Liver (tissue), 9 donors: ENCODE results near the gene REXO5. TPM values are rescaled to one million over a fixed set of nuclear protein-coding genes. Genes with fewer than 3 reads are reported as not detected.

Experiments used
- DNase-seq: peaks from one replicate; pipeline ENCODE4 v3.0.0-alpha.2; 2017; ENCODE audit warnings: low spot score
- H3K27ac ChIP-seq, 2 donors: one replicate each; pipeline ENCODE4 v1.7.0; 2013; ENCODE audit warnings: inconsistent platforms in 2 of 2, low read length in 2 of 2, control low read depth in 1 of 2, low read depth in 1 of 2, mild to moderate bottlenecking in 1 of 2
- H3K27me3 ChIP-seq, 4 donors: one replicate each; pipeline versions ENCODE4 v1.6.1 to v1.7.0; 2013; ENCODE audit warnings: low read length in 3 of 4, inconsistent platforms in 1 of 4, mild to moderate bottlenecking in 1 of 4, moderate library complexity in 1 of 4; ENCODE audit not compliant: control insufficient read depth in 4 of 4, insufficient read depth in 4 of 4
- H3K36me3 ChIP-seq, 4 donors: one replicate each; pipeline versions ENCODE4 v1.6.1 to v1.7.0; 2013; ENCODE audit warnings: low read length in 3 of 4, mild to moderate bottlenecking in 3 of 4, low read depth in 1 of 4, moderate library complexity in 1 of 4; ENCODE audit not compliant: control insufficient read depth in 4 of 4, insufficient read depth in 3 of 4
- H3K4me1 ChIP-seq, 4 donors: one replicate each; pipeline versions ENCODE4 v1.6.1 to v1.7.0; 2013; ENCODE audit warnings: low read length in 3 of 4, mild to moderate bottlenecking in 3 of 4, moderate library complexity in 1 of 4; ENCODE audit not compliant: control insufficient read depth in 4 of 4, insufficient read depth in 4 of 4
- H3K4me3 ChIP-seq, 3 donors: one replicate each; pipeline versions ENCODE4 v1.6.1 to v1.7.0; 2013; ENCODE audit warnings: low read length in 3 of 3, control low read depth in 1 of 3, low read depth in 1 of 3, mild to moderate bottlenecking in 1 of 3
- H3K9ac ChIP-seq, 2 donors: one replicate each; pipeline ENCODE4 v1.7.0; 2013; ENCODE audit warnings: low read length in 2 of 2, mild to moderate bottlenecking in 2 of 2, moderate library complexity in 2 of 2, control low read depth in 1 of 2, low read depth in 1 of 2
- H3K9me3 ChIP-seq, 4 donors: one replicate each; pipeline versions ENCODE4 v1.6.1 to v1.7.0; 2013; ENCODE audit warnings: low read length in 3 of 4; ENCODE audit not compliant: control insufficient read depth in 4 of 4
- ATF3 ChIP-seq: IDR thresholded peaks from 2 replicates; pipeline ENCODE4 v1.6.1; 2016; ENCODE audit warnings: antibody characterized with exemption
- CTCF ChIP-seq: fragments of 150-350 bp; IDR thresholded peaks from 2 replicates; pipeline ENCODE4 v1.5.1; 2017; ENCODE audit warnings: improper control_type of control experiment, low read depth, low read length; ENCODE audit not compliant: missing input control
- FOXA1 ChIP-seq: IDR thresholded peaks from 2 replicates; pipeline ENCODE4 v1.6.1; 2016; ENCODE audit warnings: antibody characterized with exemption
- FOXA2 ChIP-seq: IDR thresholded peaks from 2 replicates; pipeline ENCODE4 v1.6.1; 2016; ENCODE audit warnings: antibody characterized with exemption
- HNF4G ChIP-seq: IDR thresholded peaks from 2 replicates; pipeline ENCODE4 v1.6.1; 2016; ENCODE audit warnings: antibody characterized with exemption
- MAX ChIP-seq: IDR thresholded peaks from 2 replicates; pipeline ENCODE4 v1.6.1; 2016; ENCODE audit warnings: antibody characterized with exemption
- NR2F2 ChIP-seq: IDR thresholded peaks from 2 replicates; pipeline ENCODE4 v1.6.1; 2016; ENCODE audit warnings: antibody characterized with exemption
- RAD21 ChIP-seq, 2 donors: IDR thresholded peaks; 2 replicates each; pipeline ENCODE4 v1.6.1; 2016; ENCODE audit warnings: antibody characterized with exemption in 2 of 2, mild to moderate bottlenecking in 2 of 2
- TAF1 ChIP-seq: conservative IDR thresholded peaks from 2 replicates; pipeline ENCODE4 v1.6.1; 2016; ENCODE audit warnings: antibody characterized with exemption, mild to moderate bottlenecking
- ZBTB33 ChIP-seq: IDR thresholded peaks from 2 replicates; pipeline ENCODE4 v1.6.1; 2016; ENCODE audit warnings: antibody characterized with exemption
- WGBS: extraction: QIAGEN DNeasy Blood & Tissue Kit; methylation state at CpG from one replicate; pipeline ENCODE4 v1.1.7; 2013; 5-methylcytosine and 5-hydroxymethylcytosine counted together
- polyA plus RNA-seq, 2 donors: library from polyadenylated mRNA; stranded (reverse) in 1 of 2; unstranded in 1 of 2; fragments of 200-250 nt in 1 of 2; fragments of >200 nt in 1 of 2; fragmentation: Nextera tagmentation in 1 of 2; extraction: Ambion mirVana in 1 of 2; gene quantifications; one replicate each; pipeline versions ENCODE4 v1.2.1 to v1.2.3, GENCODE V29; 2013 to 2015
- total RNA-seq, 2 donors: library from RNA; depleted of rRNA; stranded (reverse); fragments of >200 nt; gene quantifications; one replicate each; pipeline ENCODE4 v1.2.3, GENCODE V29; 2014
- donor health status: healthy.
- donor health status: healthy.
- donor health status: healthy.
- donor health status: healthy.
- donor health status: healthy.

REXO5 gene
- total and polyA plus RNA-seq, 4 donors = 0.83 to 10.6 (median 1.8) TPM

GRCh38 chr16:20821682-20822081 is 15.4 kb downstream of the REXO5 start:
- Histone ChIP-seq H3K27me3 (no peaks in the 10 kb centered on the region), H3K9me3 (no peaks in the 10 kb centered on the region), H3K27ac (no peak overlapping the region), H3K9ac (no peak overlapping the region), H3K36me3 (no peaks in the 10 kb centered on the region), H3K4me3 (no peak overlapping the region), H3K4me1 (no peaks in the 10 kb centered on the region)
- no peak for TF ChIP-seq FOXA2
- no peak for TF ChIP-seq ZBTB33
- TF ChIP-seq TAF1 = no peak
- TF ChIP-seq MAX = no peak
- no peak for TF ChIP-seq RAD21 (IDR thresholded peaks at IDR 0.05)
- no peak for TF ChIP-seq ATF3
- TF ChIP-seq NR2F2 = no peak
- TF ChIP-seq FOXA1 = no peak
- no peak for TF ChIP-seq HNF4G
- WGBS = 87% methylated on average over 4 of the region's 4 CpGs
- no peak for DNase-seq

- H3K4me3 ChIP-seq = no peak overlapping the region
- H3K27me3 ChIP-seq = no peaks in the 10 kb centered on the region
- WGBS = 86% methylated on average over 3 of the region's 3 CpGs
- peaks cover 0 to 2% (median 0%) of the 10 kb centered on the region in 4 donors for H3K36me3 ChIP-seq
- no peak overlapping the region for H3K27ac ChIP-seq
- H3K9me3 ChIP-seq = no peaks in the 10 kb centered on the region
- no peak for DNase-seq
- H3K9ac ChIP-seq = no peak overlapping the region
- TF ChIP-seq ZBTB33 = no peak
- no peak for TF ChIP-seq CTCF
- H3K4me1 ChIP-seq = no peaks in the 10 kb centered on the region
Measured at GRCh38 chr16:20822521-20823325, 16.4 kb downstream of the REXO5 start.
